ENCODE results near the gene CASKIN1.
A peak's percentile ranks its signal among the peaks of the same experiment; 100 is the strongest.

The CASKIN1 gene

GRCh38 chr16:2232094-2232990, 35.9 kb upstream of the CASKIN1 start:
- no peak for DNase-seq

GRCh38 chr16:2231016-2231931, 34.9 kb upstream of the CASKIN1 start:
- no peak for DNase-seq

GRCh38 chr16:2230376-2230775, 34.0 kb upstream of the CASKIN1 start:
- DNase-seq, result no peak

GRCh38 chr16:2229632-2230250, 33.3 kb upstream of the CASKIN1 start:
- no peak for DNase-seq

GRCh38 chr16:2229091-2229490, 32.7 kb upstream of the CASKIN1 start:
- no peak for DNase-seq

- no peak for DNase-seq
Measured at GRCh38 chr16:2228161-2228824, 31.9 kb upstream of the CASKIN1 start.

GRCh38 chr16:2226918-2227317, 30.5 kb upstream of the CASKIN1 start:
- no peak for DNase-seq

GRCh38 chr16:2226245-2226793, 29.9 kb upstream of the CASKIN1 start:
- no peak for DNase-seq

- DNase-seq, result peak; percentile 33
Measured at GRCh38 chr16:2223942-2224486, 27.6 kb upstream of the CASKIN1 start.

- peak; percentile 100 for DNase-seq
Measured at GRCh38 chr16:2223221-2223941, 27.0 kb upstream of the CASKIN1 start, which contains the start of gene E4F1. TSS of gene E4F1 (plus strand) at chr16:2223591. CDS start at chr16:2223614, 23 bp downstream.

- no peak for DNase-seq
Measured at GRCh38 chr16:2216330-2216729, 19.9 kb upstream of the CASKIN1 start.

- no peak for DNase-seq
Measured at GRCh38 chr16:2214719-2214968, 18.2 kb upstream of the CASKIN1 start, which contains the start of gene PGP. TSS of gene PGP (minus strand) at chr16:2214840. CDS start at chr16:2214777, 63 bp downstream.

GRCh38 chr16:2213817-2214718, 17.7 kb upstream of the CASKIN1 start:
- DNase-seq, result no peak

- no peak for DNase-seq
Measured at GRCh38 chr16:2212362-2213324, 16.2 kb upstream of the CASKIN1 start.

GRCh38 chr16:2211923-2212347, 15.5 kb upstream of the CASKIN1 start:
- DNase-seq, result no peak

- DNase-seq, result no peak
Measured at GRCh38 chr16:2210386-2211365, 14.3 kb upstream of the CASKIN1 start, which contains the start of gene BRICD5. TSS of gene BRICD5 (minus strand) at chr16:2210863. CDS start at chr16:2210833, 30 bp downstream.

GRCh38 chr16:2210009-2210332, 13.6 kb upstream of the CASKIN1 start:
- DNase-seq, result no peak
